CD4-positive, alpha-beta T cell (primary cell): Measurements from ENCODE around the gene MILR1. TPM values are rescaled to one million over a fixed set of nuclear protein-coding genes. Genes with fewer than 3 reads are reported as not detected.
A peak's percentile ranks its signal among the peaks of the same experiment; 100 is the strongest.

Experiments used
- ATAC-seq: fragments of 200-7000 bp; cut with Tn5 transposase; one replicate; pipeline ENCODE4 v1.10.0; 2022; ENCODE audit warnings: mild to moderate bottlenecking; ENCODE audit not compliant: poor library complexity
- CTCF ChIA-PET: fragments of 350-600 bp; sonication (Branson Sonifier 250); formaldehyde crosslinking; loops from one replicate; lab custom pipeline; 2021; ENCODE audit warnings: antibody characterized with exemption, inconsistent platforms; lab: Charles Lee
- POLR2A ChIA-PET: fragments of 350-600 bp; sonication (Branson Sonifier 250); formaldehyde crosslinking; loops from one replicate; lab custom pipeline; 2021; ENCODE audit warnings: antibody characterized with exemption, inconsistent platforms; lab: Charles Lee
- DNase-seq, 14 experiments: peaks; one replicate each; pipeline ENCODE4 v3.0.0-alpha.2; 2013 to 2020; ENCODE audit warnings: mixed read lengths in 2 of 14
- H3K27ac ChIP-seq, 2 donors: one replicate each; pipeline versions ENCODE4 v1.5.1 to v1.7.0; 2013; ENCODE audit warnings: low read length in 2 of 2, low read depth in 1 of 2, mild to moderate bottlenecking in 1 of 2
- H3K27me3 ChIP-seq, 2 experiments: 1 replicate in 1 of 2; 2 replicates in 1 of 2; pipeline versions ENCODE4 v1.6.1 to v1.7.0; 2013; ENCODE audit warnings: low read length in 2 of 2, control low read depth in 1 of 2, mild to moderate bottlenecking in 1 of 2, moderate library complexity in 1 of 2; ENCODE audit not compliant: insufficient read depth in 2 of 2, control insufficient read depth in 1 of 2
- H3K36me3 ChIP-seq: one replicate; pipeline ENCODE4 v1.6.1; 2013; ENCODE audit warnings: low read length, control low read depth; ENCODE audit not compliant: insufficient read depth
- H3K4me1 ChIP-seq: one replicate; pipeline ENCODE4 v1.6.1; 2013; ENCODE audit warnings: low read length, control low read depth; ENCODE audit not compliant: insufficient read depth
- H3K4me3 ChIP-seq: one replicate; pipeline ENCODE4 v1.5.1; 2013; ENCODE audit warnings: mild to moderate bottlenecking, low read length, moderate library complexity
- H3K9me3 ChIP-seq, 2 experiments: 1 replicate in 1 of 2; 2 replicates in 1 of 2; pipeline versions ENCODE4 v1.6.1 to v1.7.0; 2013; ENCODE audit warnings: low read length in 2 of 2, mild to moderate bottlenecking in 2 of 2, control low read depth in 1 of 2, moderate library complexity in 1 of 2; ENCODE audit not compliant: control insufficient read depth in 1 of 2, insufficient read depth in 1 of 2
- H3K27ac Mint-ChIP-seq: one replicate; pipeline ENCODE4 v1.8.0; 2020; ENCODE audit warnings: mixed read lengths
- H3K27me3 Mint-ChIP-seq: one replicate; pipeline ENCODE4 v1.8.0; 2021; ENCODE audit warnings: mixed read lengths
- H3K36me3 Mint-ChIP-seq: one replicate; pipeline ENCODE4 v1.8.0; 2021; ENCODE audit warnings: low read depth, mixed read lengths
- H3K4me1 Mint-ChIP-seq: one replicate; pipeline ENCODE4 v1.8.0; 2021; ENCODE audit warnings: low read depth, mixed read lengths
- H3K4me3 Mint-ChIP-seq: one replicate; pipeline ENCODE4 v1.8.0; 2020; ENCODE audit warnings: mild to moderate bottlenecking, mixed read lengths
- H3K9me3 Mint-ChIP-seq: one replicate; pipeline ENCODE4 v1.8.0; 2020; ENCODE audit warnings: mixed read lengths
- CTCF ChIP-seq: fragments of 200-600 bp; IDR thresholded peaks from one replicate; pipeline ENCODE4 v1.8.0; 2022; ENCODE audit warnings: antibody characterized with exemption, mild to moderate bottlenecking
- intact Hi-C, 2 experiments: fragments of 100-400 bp; cut with DNase I in 1 of 2; cut with micrococcal nuclease in 1 of 2; formaldehyde crosslinking; loops; one replicate each; pipeline versions ENCODE4 v1.15.1 to v1.9.0; 2023 to 2025; cut with DNase I, micrococcal nuclease
- total RNA-seq, 174 experiments: library from RNA in 2 of 174; stranded (reverse) in 2 of 174; gene quantifications; one replicate each; pipeline ENCODE4 v1.2.3 and lab custom pipeline; 2021 to 2026

Gene MILR1
- total RNA-seq, 2 experiments from 2014 or later = 0.30 TPM; not detected in 1

GRCh38 chr17:64447526-64447925 lies 1.4 kb upstream of the MILR1 start:
- no peak for TF ChIP-seq CTCF
- peaks cover 10% of the 10 kb centered on the region for H3K4me1 ChIP-seq
- no peaks in the 10 kb centered on the region for H3K9me3 ChIP-seq
- CTCF ChIA-PET = no interaction called here
- no peaks in the 10 kb centered on the region for H3K36me3 ChIP-seq
- no peak for ATAC-seq
- H3K36me3 Mint-ChIP-seq = no peaks in the 10 kb centered on the region
- no peak overlapping the region for H3K27ac ChIP-seq
- DNase-seq = no peak
- no peak overlapping the region for H3K4me3 Mint-ChIP-seq
- no peak overlapping the region for H3K27ac Mint-ChIP-seq
- H3K27me3 ChIP-seq = no peaks in the 10 kb centered on the region
- intact Hi-C loops = no loop called here
- POLR2A ChIA-PET = no interaction called here
- H3K9me3 Mint-ChIP-seq = no peaks in the 10 kb centered on the region
- no peak overlapping the region for H3K4me3 ChIP-seq
- H3K27me3 Mint-ChIP-seq = no peaks in the 10 kb centered on the region
- H3K4me1 Mint-ChIP-seq = peaks cover 23% of the 10 kb centered on the region

- no peaks in the 10 kb centered on the region for H3K4me1 ChIP-seq
- no peaks in the 10 kb centered on the region for H3K27me3 ChIP-seq
- no peak overlapping the region for H3K4me3 Mint-ChIP-seq
- no peaks in the 10 kb centered on the region for H3K9me3 Mint-ChIP-seq
- peaks cover 9% of the 10 kb centered on the region for H3K4me1 Mint-ChIP-seq
- POLR2A ChIA-PET = interaction anchor here (0.6 kb wide), 1 partner anchor 112 kb away, joined by 3 read pairs; no protein-coding TSS in a partner anchor
- H3K27ac ChIP-seq = no peak overlapping the region
- CTCF ChIA-PET = interaction anchor here (0.6 kb wide), 1 partner anchor 31 kb away, joined by 3 read pairs; no protein-coding TSS in a partner anchor
- intact Hi-C loops = no loop called here
- H3K4me3 ChIP-seq = no peak overlapping the region
- DNase-seq (no peak), ATAC-seq (no peak)
- H3K27ac Mint-ChIP-seq = no peak overlapping the region
- no peaks in the 10 kb centered on the region for H3K36me3 Mint-ChIP-seq
- H3K36me3 ChIP-seq = no peaks in the 10 kb centered on the region
- H3K9me3 ChIP-seq = no peaks in the 10 kb centered on the region
- TF ChIP-seq CTCF = no peak
- H3K27me3 Mint-ChIP-seq = no peaks in the 10 kb centered on the region
Observed at GRCh38 chr17:64449545-64449944, 630 bp downstream of the MILR1 start.

- H3K4me3 Mint-ChIP-seq = peak overlapping the region; percentile 9
- Histone ChIP-seq H3K27ac (peak overlapping the region in 1 of 2 donors; percentile 37), H3K27me3 (no peaks in the 10 kb centered on the region), H3K4me1 (peaks cover 24% of the 10 kb centered on the region), H3K36me3 (no peaks in the 10 kb centered on the region), H3K9me3 (no peaks in the 10 kb centered on the region), H3K4me3 (no peak overlapping the region)
- H3K27ac Mint-ChIP-seq = peak overlapping the region; percentile 74
- no peaks in the 10 kb centered on the region for H3K27me3 Mint-ChIP-seq
- H3K36me3 Mint-ChIP-seq = no peaks in the 10 kb centered on the region
- peaks cover 31% of the 10 kb centered on the region for H3K4me1 Mint-ChIP-seq
- ChIA-PET CTCF (interaction anchor here (0.7 kb wide), 1 partner anchor 37 kb away, joined by 3 read pairs; no protein-coding TSS in a partner anchor), POLR2A (interaction anchor here (1.0 to 3.0 kb wide), 7 partner anchors 14 to 60 kb away, joined by 4 to 46 read pairs (median 7); partner anchors contain the start of genes CEP95, DDX5 and POLG2)
- DNase-seq (peak in 3 of 14 experiments; percentile 27 to 67 (median 32)), ATAC-seq (peak; percentile 59)
- H3K9me3 Mint-ChIP-seq = no peaks in the 10 kb centered on the region
- no peak for TF ChIP-seq CTCF
- intact Hi-C loops = no loop called here
Observed at GRCh38 chr17:64455993-64456885, 7.3 kb downstream of the MILR1 start.
